ENCODE data around the gene SLU7. TPM values are rescaled to one million over a fixed set of nuclear protein-coding genes. Genes with fewer than 3 reads are reported as not detected.

SLU7 gene
- polyA plus RNA-seq, 1 donor from 2014 or later, result 82.2 TPM

DNA sequence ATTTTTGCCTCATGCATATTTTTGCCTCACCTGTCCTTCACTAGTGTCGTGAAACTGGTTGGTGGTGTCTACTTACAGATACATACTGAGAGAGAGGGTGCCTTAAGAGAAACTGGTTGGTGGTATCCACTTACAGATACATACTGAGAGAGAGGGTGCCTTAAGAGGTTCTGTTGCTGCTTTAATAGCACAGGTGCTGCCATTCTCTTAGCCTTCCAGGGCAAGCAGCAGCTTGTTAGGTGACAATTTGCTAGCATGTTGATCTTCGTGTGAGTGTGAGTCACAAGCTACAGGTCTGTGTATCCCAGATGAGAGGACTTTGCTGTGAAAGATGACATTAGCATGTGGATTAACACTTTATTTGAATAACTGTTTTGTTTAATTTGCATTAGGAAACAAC is 4.2 kb upstream of the SLU7 start:
- no peaks in the 10 kb centered on the region for H3K9me3 ChIP-seq (ENCODE audit: low read length)
- H3K27ac ChIP-seq (ENCODE audit: low read length), result no peak overlapping the region
- H3K36me3 ChIP-seq (ENCODE audit: insufficient read depth, low read length), result no peaks in the 10 kb centered on the region
- H3K9ac ChIP-seq (ENCODE audit: low read length), result no peak overlapping the region
- H2AFZ ChIP-seq (ENCODE audit: low read depth, low read length), result no peak overlapping the region
- peak overlapping the region; percentile 72 for H3K4me3 ChIP-seq (ENCODE audit: low read length)
- H3K4me2 ChIP-seq (ENCODE audit: low read length), result no peak overlapping the region
- no peaks in the 10 kb centered on the region for H3K9me2 ChIP-seq (ENCODE audit: insufficient read depth, low read length)
- no peaks in the 10 kb centered on the region for H3F3A ChIP-seq (ENCODE audit: insufficient read depth, low read length, poor library complexity, severe bottlenecking)
- H3K27me3 ChIP-seq (ENCODE audit: insufficient read depth, low read depth, low read length), result no peaks in the 10 kb centered on the region
- peaks cover 24% of the 10 kb centered on the region for H3K79me2 ChIP-seq (replicated peaks; ENCODE audit: insufficient read depth, low read length)
- no peak for TF ChIP-seq RAD21 (conservative IDR thresholded peaks at IDR 0.05)
- no peak for TF ChIP-seq EZH2 (IDR thresholded peaks at IDR 0.05; ENCODE audit: borderline replicate concordance, insufficient read depth, low read length, poor library complexity, severe bottlenecking)
- TF ChIP-seq, protein P1, sequence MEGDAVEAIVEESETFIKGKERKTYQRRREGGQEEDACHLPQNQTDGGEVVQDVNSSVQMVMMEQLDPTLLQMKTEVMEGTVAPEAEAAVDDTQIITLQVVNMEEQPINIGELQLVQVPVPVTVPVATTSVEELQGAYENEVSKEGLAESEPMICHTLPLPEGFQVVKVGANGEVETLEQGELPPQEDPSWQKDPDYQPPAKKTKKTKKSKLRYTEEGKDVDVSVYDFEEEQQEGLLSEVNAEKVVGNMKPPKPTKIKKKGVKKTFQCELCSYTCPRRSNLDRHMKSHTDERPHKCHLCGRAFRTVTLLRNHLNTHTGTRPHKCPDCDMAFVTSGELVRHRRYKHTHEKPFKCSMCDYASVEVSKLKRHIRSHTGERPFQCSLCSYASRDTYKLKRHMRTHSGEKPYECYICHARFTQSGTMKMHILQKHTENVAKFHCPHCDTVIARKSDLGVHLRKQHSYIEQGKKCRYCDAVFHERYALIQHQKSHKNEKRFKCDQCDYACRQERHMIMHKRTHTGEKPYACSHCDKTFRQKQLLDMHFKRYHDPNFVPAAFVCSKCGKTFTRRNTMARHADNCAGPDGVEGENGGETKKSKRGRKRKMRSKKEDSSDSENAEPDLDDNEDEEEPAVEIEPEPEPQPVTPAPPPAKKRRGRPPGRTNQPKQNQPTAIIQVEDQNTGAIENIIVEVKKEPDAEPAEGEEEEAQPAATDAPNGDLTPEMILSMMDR (IDR thresholded peaks at IDR 0.05; ENCODE audit: poor library complexity, severe bottlenecking), result no peak
- TF ChIP-seq, protein P2, sequence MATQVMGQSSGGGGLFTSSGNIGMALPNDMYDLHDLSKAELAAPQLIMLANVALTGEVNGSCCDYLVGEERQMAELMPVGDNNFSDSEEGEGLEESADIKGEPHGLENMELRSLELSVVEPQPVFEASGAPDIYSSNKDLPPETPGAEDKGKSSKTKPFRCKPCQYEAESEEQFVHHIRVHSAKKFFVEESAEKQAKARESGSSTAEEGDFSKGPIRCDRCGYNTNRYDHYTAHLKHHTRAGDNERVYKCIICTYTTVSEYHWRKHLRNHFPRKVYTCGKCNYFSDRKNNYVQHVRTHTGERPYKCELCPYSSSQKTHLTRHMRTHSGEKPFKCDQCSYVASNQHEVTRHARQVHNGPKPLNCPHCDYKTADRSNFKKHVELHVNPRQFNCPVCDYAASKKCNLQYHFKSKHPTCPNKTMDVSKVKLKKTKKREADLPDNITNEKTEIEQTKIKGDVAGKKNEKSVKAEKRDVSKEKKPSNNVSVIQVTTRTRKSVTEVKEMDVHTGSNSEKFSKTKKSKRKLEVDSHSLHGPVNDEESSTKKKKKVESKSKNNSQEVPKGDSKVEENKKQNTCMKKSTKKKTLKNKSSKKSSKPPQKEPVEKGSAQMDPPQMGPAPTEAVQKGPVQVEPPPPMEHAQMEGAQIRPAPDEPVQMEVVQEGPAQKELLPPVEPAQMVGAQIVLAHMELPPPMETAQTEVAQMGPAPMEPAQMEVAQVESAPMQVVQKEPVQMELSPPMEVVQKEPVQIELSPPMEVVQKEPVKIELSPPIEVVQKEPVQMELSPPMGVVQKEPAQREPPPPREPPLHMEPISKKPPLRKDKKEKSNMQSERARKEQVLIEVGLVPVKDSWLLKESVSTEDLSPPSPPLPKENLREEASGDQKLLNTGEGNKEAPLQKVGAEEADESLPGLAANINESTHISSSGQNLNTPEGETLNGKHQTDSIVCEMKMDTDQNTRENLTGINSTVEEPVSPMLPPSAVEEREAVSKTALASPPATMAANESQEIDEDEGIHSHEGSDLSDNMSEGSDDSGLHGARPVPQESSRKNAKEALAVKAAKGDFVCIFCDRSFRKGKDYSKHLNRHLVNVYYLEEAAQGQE (IDR thresholded peaks at IDR 0.05; ENCODE audit: borderline replicate concordance), result no peak
- no peak for TF ChIP-seq POLR2AphosphoS5 (IDR thresholded peaks at IDR 0.05)
- no peak for TF ChIP-seq MXI1 (conservative IDR thresholded peaks at IDR 0.05; ENCODE audit: poor library complexity, severe bottlenecking)
- no peak for TF ChIP-seq TAF1 (IDR thresholded peaks at IDR 0.05; ENCODE audit: low read depth)
- no peak for TF ChIP-seq SMC3 (conservative IDR thresholded peaks at IDR 0.05; ENCODE audit: poor library complexity)
- TF ChIP-seq EP300 (conservative IDR thresholded peaks at IDR 0.05; ENCODE audit: poor library complexity, severe bottlenecking), result no peak
- no peaks in the 10 kb centered on the region for H4K20me1 ChIP-seq (ENCODE audit: insufficient read depth)

DNA sequence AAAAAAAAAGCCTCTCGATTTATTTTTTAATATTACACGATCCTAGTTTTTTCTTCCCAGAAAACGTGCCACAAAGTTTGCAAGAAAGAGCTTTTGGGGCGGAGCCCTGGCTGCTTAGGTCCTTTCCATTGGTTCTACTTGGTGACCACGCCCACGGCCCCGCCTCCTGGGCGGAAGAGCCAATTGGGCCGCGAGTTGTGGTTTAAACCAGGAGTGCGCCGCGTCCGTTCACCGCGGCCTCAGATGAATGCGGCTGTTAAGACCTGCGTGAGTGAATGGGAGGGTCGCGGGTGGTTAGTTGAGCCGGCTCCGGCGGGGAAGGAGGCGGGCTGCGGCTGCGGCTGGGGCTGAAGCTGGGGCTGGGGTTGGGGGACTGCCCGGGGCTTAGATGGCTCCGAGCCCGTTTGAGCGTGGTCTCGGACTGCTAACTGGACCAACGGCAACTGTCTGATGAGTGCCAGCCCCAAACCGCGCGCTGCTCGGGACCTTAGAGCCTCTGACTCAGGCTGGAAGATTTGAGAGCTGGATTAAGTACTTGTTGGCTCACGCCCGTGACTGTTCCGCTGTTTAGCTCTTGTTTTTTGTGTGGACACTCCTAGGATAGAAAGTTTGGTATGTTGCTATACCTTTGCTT is 2.9 kb upstream of the SLU7 start, which contains the start of gene PTTG1:
Gene PTTG1 (plus strand): TSS at position 231 of the 634 bp plus-strand sequence. CDS start 458 bp downstream, outside the sequence.
- Histone ChIP-seq H3K9ac (ENCODE audit: low read length) (peak within 1 kb of the TSS; percentile 20), H3K4me3 (ENCODE audit: low read length) (peak within 1 kb of the TSS; percentile 72), H3K9me3 (ENCODE audit: low read length) (no peaks in the 10 kb centered on the region), H2AFZ (ENCODE audit: low read depth, low read length) (no peak within 1 kb of the TSS), H3K9me2 (ENCODE audit: insufficient read depth, low read length) (no peaks in the 10 kb centered on the region), H3K36me3 (ENCODE audit: insufficient read depth, low read length) (no peaks in the 10 kb centered on the region), H4K20me1 (ENCODE audit: insufficient read depth) (no peaks in the 10 kb centered on the region), H3K27me3 (ENCODE audit: insufficient read depth, low read depth, low read length) (no peaks in the 10 kb centered on the region), H3F3A (ENCODE audit: insufficient read depth, low read length, poor library complexity, severe bottlenecking) (no peaks in the 10 kb centered on the region), H3K4me2 (ENCODE audit: low read length) (peak within 1 kb of the TSS; percentile 65), H3K79me2 (replicated peaks; ENCODE audit: insufficient read depth, low read length) (peaks cover 38% of the 10 kb centered on the region), H3K27ac (ENCODE audit: low read length) (no peak within 1 kb of the TSS)
- TF ChIP-seq RAD21 (conservative IDR thresholded peaks at IDR 0.05) (peak; percentile 44), MXI1 (conservative IDR thresholded peaks at IDR 0.05; ENCODE audit: poor library complexity, severe bottlenecking) (peak; percentile 80), SMC3 (conservative IDR thresholded peaks at IDR 0.05; ENCODE audit: poor library complexity) (peak; percentile 26), TAF1 (IDR thresholded peaks at IDR 0.05; ENCODE audit: low read depth) (no peak), POLR2AphosphoS5 (IDR thresholded peaks at IDR 0.05) (peak; percentile 34), EP300 (conservative IDR thresholded peaks at IDR 0.05; ENCODE audit: poor library complexity, severe bottlenecking) (no peak)
